Ovary (tissue), 3 donors: ENCODE results near the gene ANXA6.

Experiments used
- CTCF ChIP-seq, 3 donors: fragments of 450-650 bp in 2 of 3; fragments of 200-600 bp in 1 of 3; IDR thresholded peaks; one replicate each; pipeline versions ENCODE4 v1.5.1 to v1.8.0; 2016 to 2022; ENCODE audit warnings: antibody characterized with exemption in 3 of 3, mild to moderate bottlenecking in 1 of 3
- EP300 ChIP-seq: sonication (generic); formaldehyde crosslinking; IDR thresholded peaks from one replicate; pipeline ENCODE4 v1.6.1; 2017; ENCODE audit warnings: antibody characterized with exemption
- donor health status: DM: no; HTN: no; CAD: no.

- TF ChIP-seq EP300: no peak
- no peak for TF ChIP-seq CTCF (IDR thresholded peaks at IDR 0.05)
These were observed 4.3 kb downstream of the ANXA6 start for GRCh38 chr5:151153300-151153699.
